ENCODE data around the gene DAPK1.

Gene DAPK1

GRCh38 chr9:87681271-87682061 is 183.8 kb downstream of the DAPK1 start:
- no peak for DNase-seq (ENCODE audit: low read depth, low spot score)
- ChIA-PET POLR2A (no interaction called here), CTCF (interaction anchor here (0.9 to 7.6 kb wide), 13 partner anchors 13 to 360 kb away, joined by 3 to 173 read pairs (median 4); partner anchors contain the start of gene CDK20)
- H3K4me3 ChIP-seq (ENCODE audit: low read depth, low read length), result no peak overlapping the region
- TF ChIP-seq CTCF (IDR thresholded peaks at IDR 0.05; ENCODE audit: insufficient read depth, low read length, missing control alignments), result no peak

- no peak for TF ChIP-seq CTCF (IDR thresholded peaks at IDR 0.05; ENCODE audit: insufficient read depth, low read length, missing control alignments)
- POLR2A ChIA-PET, result no interaction called here
- H3K4me3 ChIP-seq (ENCODE audit: low read depth, low read length), result no peak overlapping the region
- DNase-seq (ENCODE audit: low read depth, low spot score), result no peak
- CTCF ChIA-PET, result interaction anchor here (1.1 to 7.6 kb wide), 7 partner anchors 48 to 360 kb away, joined by 3 to 173 read pairs (median 4); no protein-coding TSS in a partner anchor
Observed at GRCh38 chr9:87682085-87682484, 184.4 kb downstream of the DAPK1 start.

- TF ChIP-seq CTCF (IDR thresholded peaks at IDR 0.05; ENCODE audit: insufficient read depth, low read length, missing control alignments), result no peak
- no peak for DNase-seq (ENCODE audit: low read depth, low spot score)
- ChIA-PET CTCF (interaction anchor here (0.6 to 7.6 kb wide), 5 partner anchors 32 to 359 kb away, joined by 3 to 173 read pairs (median 4); no protein-coding TSS in a partner anchor), POLR2A (no interaction called here)
- no peak overlapping the region for H3K4me3 ChIP-seq (ENCODE audit: low read depth, low read length)
Observed at GRCh38 chr9:87682618-87683017, 185.0 kb downstream of the DAPK1 start.

- H3K4me3 ChIP-seq (ENCODE audit: low read depth, low read length), result no peak overlapping the region
- ChIA-PET CTCF (interaction anchor here (0.7 to 7.6 kb wide), 44 partner anchors 9 to 1260 kb away, joined by 3 to 173 read pairs (median 4); partner anchors contain the start of gene CDK20), POLR2A (no interaction called here)
- DNase-seq (ENCODE audit: low read depth, low spot score), result no peak
- TF ChIP-seq CTCF (IDR thresholded peaks at IDR 0.05; ENCODE audit: insufficient read depth, low read length, missing control alignments), result no peak
Observed at GRCh38 chr9:87683751-87684626, 186.3 kb downstream of the DAPK1 start.

GRCh38 chr9:87684627-87685219 is 187.1 kb downstream of the DAPK1 start:
- ChIA-PET POLR2A (no interaction called here), CTCF (interaction anchor here (0.7 to 7.6 kb wide), 45 partner anchors 8 to 1250 kb away, joined by 3 to 173 read pairs (median 4); no protein-coding TSS in a partner anchor)
- peak; percentile 64 for TF ChIP-seq CTCF (IDR thresholded peaks at IDR 0.05; ENCODE audit: insufficient read depth, low read length, missing control alignments)
- DNase-seq (ENCODE audit: low read depth, low spot score), result no peak
- no peak overlapping the region for H3K4me3 ChIP-seq (ENCODE audit: low read depth, low read length)
